ENCODE measurements around the gene LAGE3.
"Not testable (repeated sequence)": the region's sequence is repeated elsewhere in the genome, so short reads cannot be mapped to it uniquely, and the experiment has no call there.

LAGE3 gene

GRCh38 chrX:154501423-154501822 is 22.3 kb upstream of the LAGE3 start:
- DNase-seq: not testable (repeated sequence)

- DNase-seq: not testable (repeated sequence)
Measured at GRCh38 chrX:154496591-154497137, 17.6 kb upstream of the LAGE3 start.

GRCh38 chrX:154495472-154495922 is 16.4 kb upstream of the LAGE3 start:
- no peak for DNase-seq

GRCh38 chrX:154494715-154495114 is 15.6 kb upstream of the LAGE3 start:
- DNase-seq: no peak

GRCh38 chrX:154490414-154491083 is 11.5 kb upstream of the LAGE3 start, which contains the start of gene SLC10A3:
SLC10A3 (minus strand) TSS chrX:154490629; CDS start chrX:154488940, 1,689 bp downstream.
- DNase-seq: peak; percentile 88 to 92

- peak in 1 of 2 experiments; percentile 54 for DNase-seq
Measured at GRCh38 chrX:154490021-154490413, 10.9 kb upstream of the LAGE3 start.

GRCh38 chrX:154489182-154489581 is 10.1 kb upstream of the LAGE3 start:
- DNase-seq: no peak

GRCh38 chrX:154488336-154489075 is 9.4 kb upstream of the LAGE3 start:
- no peak for DNase-seq

- DNase-seq: no peak
Measured at GRCh38 chrX:154487518-154488290, 8.6 kb upstream of the LAGE3 start.

GRCh38 chrX:154486396-154487207 is 7.5 kb upstream of the LAGE3 start, which contains the start of gene UBL4A:
UBL4A (minus strand) TSS chrX:154486615; CDS start chrX:154486584, 31 bp downstream.
- DNase-seq: peak; percentile 65 to 75

GRCh38 chrX:154486052-154486395 is 6.9 kb upstream of the LAGE3 start:
- peak; percentile 49 to 63 for DNase-seq

GRCh38 chrX:154485150-154486051 is 6.3 kb upstream of the LAGE3 start:
- no peak for DNase-seq

GRCh38 chrX:154484255-154485149 is 5.4 kb upstream of the LAGE3 start:
- DNase-seq: no peak

GRCh38 chrX:154483325-154483724 is 4.2 kb upstream of the LAGE3 start:
- DNase-seq: no peak

- DNase-seq: no peak
Measured at GRCh38 chrX:154482786-154483185, 3.7 kb upstream of the LAGE3 start.

- DNase-seq: no peak
Measured at GRCh38 chrX:154481911-154482601, 3.0 kb upstream of the LAGE3 start.

GRCh38 chrX:154481195-154481594 is 2.1 kb upstream of the LAGE3 start:
- DNase-seq: no peak

- DNase-seq: no peak
Measured at GRCh38 chrX:154477891-154478477, 1.1 kb downstream of the LAGE3 start.

GRCh38 chrX:154476821-154477220 is 2.3 kb downstream of the LAGE3 start:
- DNase-seq: no peak
